Aorta (tissue), 5 donors: Measurements from ENCODE around the gene AMIGO2. TPM values are rescaled to one million over a fixed set of nuclear protein-coding genes. Genes with fewer than 3 reads are reported as not detected.
"Not testable (repeated sequence)": the region's sequence is repeated elsewhere in the genome, so short reads cannot be mapped to it uniquely, and the experiment has no call there.

Experiments used
- ATAC-seq: fragments of 200-7000 bp; cut with Tn5 transposase; one replicate; pipeline ENCODE4 v1.9.1; 2022; ENCODE audit warnings: moderate library complexity; ENCODE audit not compliant: low FRiP score
- DNase-seq, 2 donors: peaks; one replicate each; pipeline ENCODE4 v3.0.0-alpha.2; 2020
- H3K27ac ChIP-seq, 2 donors: one replicate each; pipeline ENCODE4 v1.5.1; 2013; ENCODE audit warnings: low read length in 2 of 2, mild to moderate bottlenecking in 2 of 2, moderate library complexity in 2 of 2, control low read depth in 1 of 2, inconsistent platforms in 1 of 2, low read depth in 1 of 2
- H3K27me3 ChIP-seq, 2 donors: one replicate each; pipeline ENCODE4 v1.6.1; 2013; ENCODE audit warnings: control low read depth in 1 of 2, low read length in 1 of 2, mild to moderate bottlenecking in 1 of 2, moderate library complexity in 1 of 2; ENCODE audit not compliant: insufficient read depth in 2 of 2, control insufficient read depth in 1 of 2
- H3K36me3 ChIP-seq, 2 donors: one replicate each; pipeline ENCODE4 v1.6.1; 2013; ENCODE audit warnings: control low read depth in 1 of 2, low read length in 1 of 2, mild to moderate bottlenecking in 1 of 2; ENCODE audit not compliant: insufficient read depth in 2 of 2, control insufficient read depth in 1 of 2
- H3K4me1 ChIP-seq, 2 donors: one replicate each; pipeline ENCODE4 v1.6.1; 2013; ENCODE audit warnings: low read length in 2 of 2, control low read depth in 1 of 2, mild to moderate bottlenecking in 1 of 2, moderate library complexity in 1 of 2; ENCODE audit not compliant: insufficient read depth in 2 of 2, control insufficient read depth in 1 of 2
- H3K4me3 ChIP-seq, 2 donors: one replicate each; pipeline ENCODE4 v1.5.1; 2013; ENCODE audit warnings: low read length in 2 of 2, control low read depth in 1 of 2, mild to moderate bottlenecking in 1 of 2
- H3K9me3 ChIP-seq: one replicate; pipeline ENCODE4 v1.6.1; 2013; ENCODE audit warnings: mild to moderate bottlenecking, low read length; ENCODE audit not compliant: control insufficient read depth
- WGBS, 2 donors: extraction: QIAGEN DNeasy Blood & Tissue Kit; methylation state at CpG; one replicate each; pipeline ENCODE4 v1.1.7; 2013; 5-methylcytosine and 5-hydroxymethylcytosine counted together
- intact Hi-C, 2 donors: fragments of 100-400 bp; cut with DNase I; formaldehyde crosslinking; loops; one replicate each; pipeline versions ENCODE4 v1.14.2 to v1.15.0; 2022
- long read RNA-seq, 2 donors: library from polyadenylated mRNA; unstranded; transcript quantifications; one replicate each; pipeline ENCODE4 v2.0.0, GENCODE V29; 2020 to 2021
- polyA plus RNA-seq, 2 donors: library from polyadenylated mRNA; stranded (reverse); fragments of 200-250 nt; gene quantifications; one replicate each; pipeline ENCODE4 v1.2.3, GENCODE V29; 2013
- total RNA-seq, 2 donors: library from RNA; stranded (reverse); fragmentation: NEBNext Ultra II Directional; extraction: Animal tissue kit (Norgen Biotek cat#: 25700); gene quantifications; one replicate each; pipeline ENCODE4 v1.2.1, GENCODE V29; 2021
- donor health status: healthy with polysubstance abuse.
- donor health status: Bipolar disorder and iron deficiency.
- donor health status: DM: no; HTN: no; CAD: no.
- donor health status: DM: no; HTN: no; CAD: no.
- donor health status: DM: yes; HTN: yes; CAD: no.

AMIGO2 gene, protein sequence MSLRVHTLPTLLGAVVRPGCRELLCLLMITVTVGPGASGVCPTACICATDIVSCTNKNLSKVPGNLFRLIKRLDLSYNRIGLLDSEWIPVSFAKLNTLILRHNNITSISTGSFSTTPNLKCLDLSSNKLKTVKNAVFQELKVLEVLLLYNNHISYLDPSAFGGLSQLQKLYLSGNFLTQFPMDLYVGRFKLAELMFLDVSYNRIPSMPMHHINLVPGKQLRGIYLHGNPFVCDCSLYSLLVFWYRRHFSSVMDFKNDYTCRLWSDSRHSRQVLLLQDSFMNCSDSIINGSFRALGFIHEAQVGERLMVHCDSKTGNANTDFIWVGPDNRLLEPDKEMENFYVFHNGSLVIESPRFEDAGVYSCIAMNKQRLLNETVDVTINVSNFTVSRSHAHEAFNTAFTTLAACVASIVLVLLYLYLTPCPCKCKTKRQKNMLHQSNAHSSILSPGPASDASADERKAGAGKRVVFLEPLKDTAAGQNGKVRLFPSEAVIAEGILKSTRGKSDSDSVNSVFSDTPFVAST
- total RNA-seq (10 to 100 TPM; 23.1 to 72.1 TPM), polyA plus RNA-seq (10 to 100 TPM; 12.0 to 39.2 TPM)
- long read RNA-seq, donor 1, transcript AMIGO2-203 (3 exons, 2,856 nt) = minor isoform, 7 of 103 reads
- long read RNA-seq, donor 1, transcript AMIGO2-201 (2 exons, 3,763 nt) = major isoform, 77 of 103 reads
- long read RNA-seq, donor 1, partial matches to known transcripts = 2 of 103 reads
- long read RNA-seq, donor 1, other reads (novel, unspliced or antisense) = 13 of 103 reads
- long read RNA-seq, donor 2, transcript AMIGO2-201 (2 exons, 3,763 nt) = major isoform, 22 of 28 reads
- long read RNA-seq, donor 2, partial matches to known transcripts = 0 of 28 reads
- long read RNA-seq, donor 2, other reads (novel, unspliced or antisense) = 1 of 28 reads

DNA sequence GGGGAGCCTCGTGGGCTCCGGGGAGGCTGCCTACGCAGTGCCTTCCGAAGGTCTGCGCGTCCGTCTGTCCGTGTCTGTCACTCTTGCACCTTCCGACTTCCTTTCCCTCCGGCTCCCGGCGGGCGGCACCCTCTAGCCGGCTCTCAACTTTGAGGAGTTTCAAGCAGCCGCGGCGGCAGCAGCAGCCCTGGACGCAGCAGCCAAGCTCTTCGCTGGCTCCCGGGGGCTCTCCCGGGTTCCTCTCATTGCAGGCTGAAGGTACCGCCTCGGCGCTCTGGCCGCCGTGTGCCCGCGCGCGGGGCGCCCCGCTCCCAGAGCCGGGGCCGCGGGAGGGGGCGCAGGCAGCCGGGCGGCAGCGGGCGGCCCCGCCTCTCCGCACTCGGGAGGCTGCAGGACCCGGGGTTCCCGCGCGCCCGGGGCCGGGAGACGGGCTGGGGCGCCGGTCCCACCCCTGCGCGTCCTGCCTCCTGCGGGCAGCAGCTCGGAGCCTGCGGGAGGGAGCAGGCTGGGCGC, at the start of gene AMIGO2, which contains the start of gene PCED1B:
Gene AMIGO2 (minus strand): TSS at position 492 of the 513 bp plus-strand sequence. CDS start 957 bp downstream, outside the sequence.
Gene PCED1B (plus strand): TSS at position 154 of the 513 bp plus-strand sequence. CDS start 155,443 bp downstream, outside the sequence.
- H3K4me1 ChIP-seq = peaks cover 3 to 8% of the 10 kb centered on the region in 2 donors
- intact Hi-C loops = loop anchor here in 1 of 2 donors (5.0 to 10.0 kb wide), 2 partner anchors 42 to 225 kb away; no protein-coding TSS in a partner anchor
- H3K4me3 ChIP-seq = peak within 1 kb of the TSS; percentile 80 to 95
- ATAC-seq = peak; percentile 73
- 0% methylated on average over 42 to 58 of the region's 58 CpGs for WGBS, 2 donors
- peaks cover 0 to 4% of the 10 kb centered on the region in 2 donors for H3K36me3 ChIP-seq
- no peaks in the 10 kb centered on the region for H3K27me3 ChIP-seq
- DNase-seq = peak; percentile 90
- no peaks in the 10 kb centered on the region for H3K9me3 ChIP-seq
- H3K27ac ChIP-seq = peak within 1 kb of the TSS; percentile 88 to 98

DNA sequence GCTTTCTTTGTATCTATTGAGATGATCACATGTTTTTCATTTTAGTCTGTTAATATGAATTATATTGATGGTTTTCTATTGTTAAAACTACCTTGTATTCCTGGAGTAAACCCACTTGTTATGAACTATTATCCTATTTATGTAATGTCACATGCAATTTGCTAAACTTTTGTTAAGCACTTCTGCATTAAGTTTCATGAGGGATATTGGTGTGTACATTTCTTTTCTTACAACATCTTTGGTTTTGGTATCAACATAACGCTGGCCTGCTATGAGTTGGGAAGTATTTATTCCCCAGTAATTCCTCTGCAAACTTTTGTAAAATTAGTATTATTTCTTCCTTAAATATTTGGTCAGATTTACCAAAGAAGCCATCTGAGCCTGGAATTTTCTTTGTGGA, 46.5 kb upstream of the AMIGO2 start:
- 95% methylated on average over 1 of the region's 1 CpG for WGBS, 2 donors
- no peaks in the 10 kb centered on the region for H3K36me3 ChIP-seq
- intact Hi-C loops = no loop called here
- DNase-seq (no peak), ATAC-seq (no peak)
- no peaks in the 10 kb centered on the region for H3K27me3 ChIP-seq
- H3K4me3 ChIP-seq = no peak overlapping the region
- H3K9me3 ChIP-seq = no peaks in the 10 kb centered on the region
- H3K27ac ChIP-seq = no peak overlapping the region
- no peaks in the 10 kb centered on the region for H3K4me1 ChIP-seq

DNA sequence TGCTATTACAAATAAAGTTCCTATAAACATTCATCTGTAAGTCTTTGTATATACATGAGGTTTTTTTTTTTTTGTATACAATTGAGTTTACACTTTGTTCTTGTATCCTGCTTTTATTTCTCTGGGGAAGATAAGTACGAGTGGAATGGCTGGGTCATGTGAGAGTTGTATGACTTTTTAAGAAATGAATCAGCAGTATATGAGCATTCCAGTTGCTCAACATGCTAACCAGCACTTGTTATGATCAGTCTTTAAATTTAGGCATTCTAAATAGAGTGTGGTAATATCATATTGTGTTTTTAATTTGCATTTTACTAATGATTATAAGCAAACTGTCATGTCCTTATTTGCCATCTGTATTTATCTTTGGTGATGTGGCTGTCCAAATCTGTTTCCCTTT, 44.7 kb upstream of the AMIGO2 start:
- WGBS, 2 donors = 32 to 40% methylated on average over 1 of the region's 1 CpG
- no peak overlapping the region for H3K27ac ChIP-seq
- H3K4me1 ChIP-seq = no peaks in the 10 kb centered on the region
- no peak overlapping the region for H3K4me3 ChIP-seq
- no peaks in the 10 kb centered on the region for H3K9me3 ChIP-seq
- intact Hi-C loops = no loop called here
- H3K27me3 ChIP-seq = no peaks in the 10 kb centered on the region
- no peak for ATAC-seq
- no peaks in the 10 kb centered on the region for H3K36me3 ChIP-seq
- no peak for DNase-seq

DNA sequence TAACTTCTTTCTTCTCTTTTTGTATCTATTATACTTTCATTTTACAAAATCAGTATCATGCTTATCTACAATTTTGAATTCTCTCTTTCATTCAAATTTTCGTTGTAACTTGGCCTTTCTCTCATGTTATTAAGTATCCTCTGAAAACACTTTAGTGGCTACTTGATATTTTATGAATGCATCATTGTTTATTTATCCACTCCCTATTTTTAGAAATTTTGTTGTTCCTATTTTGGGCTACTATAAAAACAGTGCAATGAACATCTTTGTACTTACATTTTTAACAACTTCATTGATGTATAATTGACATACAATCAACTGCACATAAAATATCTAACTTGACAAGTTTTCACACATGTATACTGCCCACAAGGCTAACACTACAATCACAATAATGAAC, 44.0 kb upstream of the AMIGO2 start:
- Histone ChIP-seq H3K4me3 (no peak overlapping the region), H3K9me3 (no peaks in the 10 kb centered on the region), H3K36me3 (no peaks in the 10 kb centered on the region), H3K27me3 (no peaks in the 10 kb centered on the region), H3K4me1 (no peaks in the 10 kb centered on the region), H3K27ac (no peak overlapping the region)
- no peak for DNase-seq
- intact Hi-C loops = no loop called here
- 43 to 57% methylated on average over 1 of the region's 1 CpG for WGBS, 2 donors
- ATAC-seq = no peak

DNA sequence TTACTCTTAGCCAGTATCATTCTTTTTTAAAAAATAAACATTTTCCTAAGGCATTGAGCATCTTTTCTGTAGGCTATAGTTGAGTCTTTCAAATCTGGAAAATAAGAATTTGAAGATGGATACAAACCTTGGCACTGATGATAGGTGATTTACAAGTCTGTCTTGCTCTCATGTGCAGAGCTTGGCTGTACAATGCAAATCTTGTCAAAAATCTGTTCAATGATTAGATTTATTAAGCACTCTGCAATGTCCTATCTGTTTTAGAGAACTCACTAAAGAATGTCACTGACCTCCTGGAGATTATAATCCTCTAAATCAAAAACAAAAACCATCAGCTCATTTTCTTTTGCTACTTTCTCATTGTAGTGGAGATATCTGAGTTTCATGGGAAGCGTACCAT, 42.8 kb upstream of the AMIGO2 start:
- ATAC-seq = no peak
- no peak overlapping the region for H3K4me3 ChIP-seq
- H3K27me3 ChIP-seq = no peaks in the 10 kb centered on the region
- no peaks in the 10 kb centered on the region for H3K9me3 ChIP-seq
- no peak overlapping the region for H3K27ac ChIP-seq
- H3K36me3 ChIP-seq = no peaks in the 10 kb centered on the region
- no peak for DNase-seq
- WGBS, 2 donors = 95 to 100% methylated on average over 1 of the region's 1 CpG
- no peaks in the 10 kb centered on the region for H3K4me1 ChIP-seq
- intact Hi-C loops = no loop called here

DNA sequence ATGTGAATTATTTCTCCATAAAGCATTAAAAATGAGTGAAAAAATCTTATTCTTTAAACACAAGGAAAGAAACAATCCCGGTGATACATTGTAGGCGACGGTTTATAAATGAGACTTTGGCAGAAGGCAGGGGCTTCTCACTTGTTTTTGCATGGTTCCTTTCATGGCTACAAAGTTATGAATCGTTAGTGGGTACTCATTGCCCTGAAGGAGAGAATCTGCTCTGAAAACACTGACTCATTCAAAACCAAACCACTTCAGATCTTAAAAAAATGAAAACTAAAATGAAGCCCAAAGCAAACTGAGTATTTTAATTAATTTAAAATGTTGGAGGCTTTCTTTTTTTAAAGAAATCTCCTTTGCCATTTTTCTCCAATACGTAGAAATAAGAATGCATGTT, 41.4 kb upstream of the AMIGO2 start:
- Histone ChIP-seq H3K9me3 (no peaks in the 10 kb centered on the region), H3K4me3 (no peak overlapping the region), H3K36me3 (no peaks in the 10 kb centered on the region), H3K27me3 (no peaks in the 10 kb centered on the region), H3K4me1 (no peaks in the 10 kb centered on the region), H3K27ac (no peak overlapping the region)
- DNase-seq = no peak
- intact Hi-C loops = no loop called here
- no peak for ATAC-seq
- 36 to 55% methylated on average over 5 of the region's 5 CpGs for WGBS, 2 donors

DNA sequence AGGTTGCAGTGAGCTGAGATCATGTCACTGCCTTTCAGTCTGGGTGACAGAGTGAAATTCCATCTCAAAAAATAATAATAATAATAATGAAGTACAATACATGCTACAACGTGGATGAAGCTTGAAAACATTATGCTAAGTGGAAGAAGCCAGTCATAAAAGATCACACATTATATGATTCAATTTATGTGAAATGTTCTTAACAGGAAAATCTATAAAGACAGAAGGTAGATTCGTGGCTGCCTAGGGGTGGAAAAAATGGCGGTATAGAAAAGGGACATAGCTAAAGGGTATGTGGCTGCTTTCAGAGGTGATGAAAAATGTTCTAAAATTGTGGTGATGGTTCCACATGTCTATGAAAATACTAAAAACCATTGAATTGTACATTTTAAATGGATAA, 41.0 kb upstream of the AMIGO2 start:
- H3K36me3 ChIP-seq = no peaks in the 10 kb centered on the region
- ATAC-seq (no peak), DNase-seq (no peak)
- H3K4me1 ChIP-seq = no peaks in the 10 kb centered on the region
- H3K27me3 ChIP-seq = no peaks in the 10 kb centered on the region
- 89 to 92% methylated on average over 3 of the region's 3 CpGs for WGBS, 2 donors
- H3K9me3 ChIP-seq = no peaks in the 10 kb centered on the region
- no peak overlapping the region for H3K4me3 ChIP-seq
- intact Hi-C loops = no loop called here
- no peak overlapping the region for H3K27ac ChIP-seq

DNA sequence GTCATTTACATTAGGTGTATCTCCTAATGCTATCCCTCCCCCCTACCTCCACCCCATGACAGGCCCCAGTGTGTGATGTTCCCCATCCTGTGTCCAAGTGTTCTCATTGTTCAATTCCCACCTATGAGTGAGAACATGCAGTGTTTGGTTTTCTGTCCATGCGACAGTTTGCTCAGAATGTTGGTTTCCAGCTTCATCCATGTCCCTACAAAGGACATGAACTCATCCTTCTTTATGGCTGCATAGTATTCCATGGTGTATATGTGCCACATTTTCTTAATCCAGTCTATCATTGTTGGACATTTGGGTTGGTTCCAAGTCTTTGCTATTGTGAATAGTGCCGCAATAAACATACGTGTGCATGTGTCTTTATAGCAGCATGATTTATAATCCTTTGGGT, 37.5 kb upstream of the AMIGO2 start:
- H3K9me3 ChIP-seq, H3K4me3 ChIP-seq, H3K36me3 ChIP-seq, intact Hi-C loops, H3K4me1 ChIP-seq, DNase-seq, H3K27ac ChIP-seq, ATAC-seq, H3K27me3 ChIP-seq: not testable (repeated sequence)
- WGBS, 2 donors = 71 to 100% methylated on average over 1 of the region's 3 CpGs
